HUES6 (cell line): Measurements from ENCODE around the gene PI3.
"Not testable (repeated sequence)": the region's sequence is repeated elsewhere in the genome, so short reads cannot be mapped to it uniquely, and the experiment has no call there.

Source experiments
- H3K27ac ChIP-seq: 2 replicates; pipeline ENCODE4 v1.7.0; 2013; ENCODE audit warnings: low read depth, mild to moderate bottlenecking, low read length, inconsistent platforms
- H3K27me3 ChIP-seq: 2 replicates; pipeline ENCODE4 v1.6.1; 2013; ENCODE audit warnings: low read length; ENCODE audit not compliant: control insufficient read depth, insufficient read depth
- H3K36me3 ChIP-seq: 2 replicates; pipeline ENCODE4 v1.6.1; 2013; ENCODE audit warnings: low read length; ENCODE audit not compliant: control insufficient read depth, insufficient read depth
- H3K4me1 ChIP-seq: 2 replicates; pipeline ENCODE4 v1.6.1; 2013; ENCODE audit warnings: low read length; ENCODE audit not compliant: control insufficient read depth, insufficient read depth
- H3K4me3 ChIP-seq: 2 replicates; pipeline ENCODE4 v1.5.1; 2013; ENCODE audit warnings: low read depth, low read length
- H3K9ac ChIP-seq: one replicate; pipeline ENCODE4 v1.6.1; 2013; ENCODE audit warnings: mild to moderate bottlenecking, low read length
- H3K9me3 ChIP-seq: 2 replicates; pipeline ENCODE4 v1.6.1; 2013; ENCODE audit warnings: low read depth, low read length; ENCODE audit not compliant: control insufficient read depth, insufficient read depth

The PI3 gene

DNA sequence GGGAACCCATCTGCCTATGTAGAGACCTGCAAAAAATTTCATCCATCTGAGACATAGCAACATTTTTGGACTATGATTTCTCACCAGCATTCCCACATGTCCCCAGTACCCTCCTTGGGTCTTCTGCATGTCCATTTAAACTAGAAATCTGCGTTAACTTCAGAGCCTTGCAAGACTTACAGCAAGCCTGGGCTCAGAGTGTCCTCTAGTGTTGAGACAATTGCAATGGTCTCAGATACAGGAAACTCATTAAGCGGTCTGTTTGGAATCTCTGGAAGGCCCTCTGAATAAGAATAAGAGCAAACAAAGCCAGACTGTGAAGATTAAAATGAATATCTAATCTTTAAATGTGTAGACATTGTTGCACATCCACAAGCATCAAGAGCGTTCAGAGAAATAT, 20.5 kb upstream of the PI3 start:
- Histone ChIP-seq H3K27me3 (peaks cover 23% of the 10 kb centered on the region; the same call in 1 of the 2 replicates), H3K27ac (no peak overlapping the region), H3K4me3 (no peak overlapping the region), H3K4me1 (no peaks in the 10 kb centered on the region), H3K9me3 (peaks cover 9% of the 10 kb centered on the region; the same call in 1 of the 2 replicates), H3K9ac (no peak overlapping the region), H3K36me3 (no peaks in the 10 kb centered on the region)

DNA sequence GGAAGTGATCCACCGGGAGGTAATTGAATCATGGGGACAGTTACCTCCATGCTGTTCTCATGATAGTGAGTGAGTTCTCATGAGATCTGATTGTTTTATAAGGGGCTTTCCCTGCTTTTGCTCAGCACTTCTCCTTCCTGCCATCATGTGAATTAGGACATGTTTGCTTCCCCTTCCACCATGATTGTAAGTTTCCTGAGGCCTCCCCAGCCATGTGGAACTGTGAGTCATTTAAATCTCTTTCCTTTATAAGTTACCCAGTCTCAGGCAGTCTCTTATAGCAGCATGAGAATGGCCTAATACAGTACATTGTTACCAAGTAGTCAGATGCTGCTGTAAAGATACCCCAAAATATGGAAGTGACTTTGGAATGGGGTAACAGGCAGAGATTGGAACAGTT, 19.9 kb upstream of the PI3 start:
- H3K9me3 ChIP-seq, H3K9ac ChIP-seq, H3K36me3 ChIP-seq, H3K4me1 ChIP-seq, H3K4me3 ChIP-seq, H3K27ac ChIP-seq: not testable (repeated sequence)
- H3K27me3 ChIP-seq = peaks cover 17% of the 10 kb centered on the region; the same call in 1 of the 2 replicates

- no peaks in the 10 kb centered on the region for H3K4me1 ChIP-seq
- H3K4me3 ChIP-seq = no peak overlapping the region
- H3K9ac ChIP-seq = no peak overlapping the region
- H3K36me3 ChIP-seq = no peaks in the 10 kb centered on the region
- peaks cover 9% of the 10 kb centered on the region; the same call in 1 of the 2 replicates for H3K9me3 ChIP-seq
- H3K27me3 ChIP-seq = no peaks in the 10 kb centered on the region
- H3K27ac ChIP-seq = no peak overlapping the region
Observed at GRCh38 chr20:45156713-45157112, 18.0 kb upstream of the PI3 start.

DNA sequence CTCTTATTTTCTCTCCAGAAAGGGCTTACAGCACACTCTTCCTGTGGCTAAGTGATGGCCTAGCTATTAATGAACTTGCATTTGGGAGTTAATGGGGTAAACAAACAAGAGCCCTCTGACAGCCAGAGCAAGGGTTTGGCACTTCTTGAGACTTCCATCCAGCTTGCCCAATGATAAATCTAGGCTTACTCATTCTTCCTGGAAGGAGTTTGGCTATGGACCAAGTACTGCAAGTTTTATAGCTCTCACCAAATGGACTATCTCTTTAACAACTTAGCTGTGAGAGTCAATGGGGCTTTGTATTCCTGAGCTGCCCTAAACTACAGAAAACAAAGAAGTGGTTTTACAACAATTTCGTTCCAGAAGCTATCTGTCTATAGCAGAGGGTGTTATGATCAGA, 16.7 kb upstream of the PI3 start:
- H3K4me1 ChIP-seq = no peaks in the 10 kb centered on the region
- H3K36me3 ChIP-seq = no peaks in the 10 kb centered on the region
- no peaks in the 10 kb centered on the region for H3K27me3 ChIP-seq
- no peak overlapping the region for H3K4me3 ChIP-seq
- H3K9me3 ChIP-seq = peaks cover 9% of the 10 kb centered on the region; the same call in 1 of the 2 replicates
- H3K9ac ChIP-seq = no peak overlapping the region
- no peak overlapping the region for H3K27ac ChIP-seq

DNA sequence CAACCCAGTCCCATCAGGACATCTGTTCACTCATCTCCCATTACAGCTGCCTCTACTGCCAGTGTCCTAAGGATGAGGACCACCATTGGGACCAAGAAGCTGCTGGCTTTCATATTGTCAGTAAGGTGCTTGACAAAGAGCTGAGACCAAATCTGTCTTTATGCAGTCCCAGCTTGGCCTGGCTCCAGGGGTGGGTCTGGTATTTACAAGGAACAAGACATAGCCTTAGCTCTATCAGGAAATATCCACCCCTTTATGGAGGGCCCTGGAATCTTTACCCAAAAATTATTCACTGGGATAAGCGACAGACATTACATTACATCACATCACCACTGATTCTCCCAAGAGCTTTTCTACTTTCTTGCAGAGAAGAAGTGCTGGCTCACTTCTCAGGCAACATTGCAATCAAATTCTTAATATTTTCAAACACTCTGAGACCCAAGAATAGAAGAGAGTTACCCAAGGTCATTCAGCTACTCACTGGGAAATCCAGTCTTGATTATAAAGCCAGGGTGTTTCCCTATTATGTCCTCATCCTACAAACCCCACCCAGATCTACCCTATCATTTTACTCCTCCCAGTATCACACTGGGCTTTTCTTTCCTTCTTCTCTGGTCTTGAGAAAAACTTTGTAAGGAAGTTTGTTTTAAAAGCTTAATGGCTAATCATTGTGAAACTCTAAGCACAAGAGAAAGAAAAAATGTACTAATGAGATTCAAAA, 11.5 kb upstream of the PI3 start:
- H3K4me3 ChIP-seq = no peak overlapping the region
- H3K27ac ChIP-seq = no peak overlapping the region
- no peaks in the 10 kb centered on the region for H3K4me1 ChIP-seq
- H3K36me3 ChIP-seq = no peaks in the 10 kb centered on the region
- H3K9me3 ChIP-seq = peaks cover 6% of the 10 kb centered on the region
- H3K9ac ChIP-seq = no peak overlapping the region
- no peaks in the 10 kb centered on the region for H3K27me3 ChIP-seq

GRCh38 chr20:45164906-45165305, 9.8 kb upstream of the PI3 start:
- no peaks in the 10 kb centered on the region for H3K36me3 ChIP-seq
- no peak overlapping the region for H3K4me3 ChIP-seq
- no peaks in the 10 kb centered on the region for H3K27me3 ChIP-seq
- H3K9ac ChIP-seq = no peak overlapping the region
- no peak overlapping the region for H3K27ac ChIP-seq
- H3K4me1 ChIP-seq = no peaks in the 10 kb centered on the region
- H3K9me3 ChIP-seq = peaks cover 6% of the 10 kb centered on the region

DNA sequence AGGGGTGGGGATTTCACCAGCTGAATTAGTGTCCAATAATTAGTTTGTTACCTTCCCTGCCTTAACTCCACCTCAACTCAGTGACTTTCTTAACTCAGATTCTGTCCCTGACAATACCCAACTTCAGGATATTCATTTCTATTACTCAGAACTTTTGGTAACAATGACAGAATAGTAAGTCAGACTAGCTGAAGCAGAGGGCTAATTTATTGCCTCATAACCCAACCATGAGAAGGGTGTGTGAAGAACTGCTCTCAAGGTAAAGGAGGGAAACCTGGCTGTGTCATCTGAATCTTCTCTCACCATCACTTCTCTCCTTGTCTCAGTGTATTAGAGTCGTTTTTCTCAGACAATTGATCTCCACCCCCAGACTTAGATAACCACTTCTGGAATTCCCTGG, 1.2 kb upstream of the PI3 start:
- Histone ChIP-seq H3K27ac (no peak overlapping the region), H3K9ac (no peak overlapping the region), H3K9me3 (no peaks in the 10 kb centered on the region), H3K27me3 (no peaks in the 10 kb centered on the region; the same call in 1 of the 2 replicates), H3K4me3 (no peak overlapping the region), H3K4me1 (no peaks in the 10 kb centered on the region), H3K36me3 (no peaks in the 10 kb centered on the region)

DNA sequence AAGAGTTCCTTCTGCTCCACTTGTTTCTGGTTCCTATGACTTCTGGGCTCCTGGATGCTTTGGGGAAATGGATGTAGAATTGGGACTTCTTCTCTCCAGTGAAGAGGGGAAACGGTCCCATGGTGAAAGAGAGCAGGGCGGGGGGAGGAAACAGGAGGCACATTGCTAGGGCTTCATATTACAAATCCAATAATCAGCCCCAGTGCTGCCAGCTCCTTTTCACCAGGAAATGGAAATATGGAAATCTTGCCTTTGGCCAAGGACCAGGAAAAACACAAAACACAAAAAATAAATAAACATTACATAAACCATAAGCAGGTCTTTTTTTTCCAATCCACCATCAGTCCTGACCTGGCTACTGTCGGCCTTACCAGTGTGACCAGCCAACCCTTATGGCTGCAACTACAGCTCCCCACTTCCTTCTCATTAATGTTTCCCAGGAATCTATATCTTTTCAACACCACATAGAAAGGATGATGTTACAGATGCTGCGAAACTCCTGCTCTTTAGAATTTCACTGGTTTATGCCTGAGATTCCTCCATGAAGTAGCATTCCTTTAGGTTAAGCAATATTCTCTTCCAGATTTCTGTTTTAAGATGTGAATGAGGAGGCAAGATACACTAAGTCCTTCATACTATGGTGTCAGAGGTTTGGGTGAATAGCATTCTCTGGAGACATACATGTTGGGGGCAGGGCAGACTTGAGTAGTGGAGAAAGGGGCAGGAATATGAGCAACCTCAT, 2.0 kb downstream of the PI3 start:
- no peak overlapping the region for H3K4me3 ChIP-seq
- H3K4me1 ChIP-seq = no peaks in the 10 kb centered on the region
- H3K27me3 ChIP-seq = no peaks in the 10 kb centered on the region; the same call in 1 of the 2 replicates
- no peaks in the 10 kb centered on the region for H3K36me3 ChIP-seq
- H3K27ac ChIP-seq = no peak overlapping the region
- H3K9ac ChIP-seq = no peak overlapping the region
- no peaks in the 10 kb centered on the region for H3K9me3 ChIP-seq

GRCh38 chr20:45179166-45179565, 4.5 kb downstream of the PI3 start:
- no peaks in the 10 kb centered on the region for H3K9me3 ChIP-seq
- H3K9ac ChIP-seq = no peak overlapping the region
- H3K36me3 ChIP-seq = no peaks in the 10 kb centered on the region
- no peaks in the 10 kb centered on the region; the same call in 1 of the 2 replicates for H3K4me1 ChIP-seq
- H3K4me3 ChIP-seq = no peak overlapping the region
- no peaks in the 10 kb centered on the region; the same call in 1 of the 2 replicates for H3K27me3 ChIP-seq
- no peak overlapping the region for H3K27ac ChIP-seq

DNA sequence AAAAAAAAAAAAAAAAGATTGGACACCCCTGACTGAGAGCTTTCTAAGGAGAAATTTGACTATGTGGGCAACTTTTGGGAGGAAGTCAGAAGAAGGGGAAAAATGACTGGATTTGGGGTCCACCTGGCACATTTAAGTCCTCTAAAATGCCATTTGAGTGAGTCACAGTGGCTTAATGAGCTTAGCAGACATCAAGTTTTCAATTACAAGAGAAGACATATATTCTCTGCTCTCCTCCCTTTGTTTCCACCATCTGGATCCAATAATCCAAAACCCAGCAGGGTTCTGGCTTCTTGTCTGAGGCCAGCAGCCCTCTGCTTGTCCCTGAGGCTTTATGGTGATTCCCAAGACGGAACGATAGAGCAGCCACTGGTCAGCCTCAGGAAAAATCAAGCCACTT, 6.9 kb downstream of the PI3 start:
- no peak overlapping the region for H3K27ac ChIP-seq
- H3K9ac ChIP-seq = no peak overlapping the region
- H3K4me1 ChIP-seq = no peaks in the 10 kb centered on the region; the same call in 1 of the 2 replicates
- no peaks in the 10 kb centered on the region for H3K36me3 ChIP-seq
- no peaks in the 10 kb centered on the region for H3K9me3 ChIP-seq
- no peaks in the 10 kb centered on the region for H3K27me3 ChIP-seq
- no peak overlapping the region for H3K4me3 ChIP-seq

DNA sequence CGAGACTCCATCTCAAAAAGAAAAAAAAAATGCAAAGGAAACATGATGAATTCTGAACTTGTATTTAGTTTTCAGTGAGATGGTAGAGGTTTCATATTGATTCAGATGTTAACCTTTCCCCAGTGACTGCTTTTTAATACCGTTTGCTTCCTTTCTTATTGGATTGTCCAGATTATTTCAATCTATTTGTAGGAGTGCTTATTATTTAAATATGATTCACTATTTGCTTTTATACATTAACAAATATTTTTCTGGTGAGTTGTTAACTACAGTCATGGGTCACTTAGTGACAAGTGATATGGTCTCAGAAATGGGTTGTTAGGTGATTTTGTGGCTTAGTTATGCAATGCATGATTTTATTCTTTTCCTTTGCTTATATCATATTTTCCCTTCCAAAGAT, 8.4 kb downstream of the PI3 start:
- Histone ChIP-seq H3K4me3 (no peak overlapping the region), H3K27ac (no peak overlapping the region), H3K27me3 (no peaks in the 10 kb centered on the region), H3K4me1 (no peaks in the 10 kb centered on the region; the same call in 1 of the 2 replicates), H3K9me3 (no peaks in the 10 kb centered on the region), H3K9ac (no peak overlapping the region), H3K36me3 (no peaks in the 10 kb centered on the region)
